ENCODE data around the gene KRTAP12-3. TPM values are rescaled to one million over a fixed set of nuclear protein-coding genes. Genes with fewer than 3 reads are reported as not detected.
A peak's percentile ranks its signal among the peaks of the same experiment; 100 is the strongest.

Gene KRTAP12-3
- polyA plus RNA-seq, 3 donors from 2014 or later = 1.3 TPM; not detected in 2

- H3K9me3 Mint-ChIP-seq = peaks cover 0 to 4% (median 0%) of the 10 kb centered on the region in 6 donors
- DNase-seq = no peak
- H3K27me3 Mint-ChIP-seq (ENCODE audit: low read depth in 3 of 3) = peaks cover 11 to 26% (median 12%) of the 10 kb centered on the region in 3 donors
- H3K27ac Mint-ChIP-seq = peak overlapping the region in 1 of 6 donors; percentile 46
- peaks cover 0 to 3% of the 10 kb centered on the region in 2 donors for H3K4me1 Mint-ChIP-seq
- H3K4me3 Mint-ChIP-seq = no peak overlapping the region
- H3K36me3 Mint-ChIP-seq = peaks cover 0 to 4% (median 0%) of the 10 kb centered on the region in 3 donors
Measured at GRCh38 chr21:44699502-44700001, 41.8 kb downstream of the KRTAP12-3 start.

GRCh38 chr21:44700101-44701022 lies 42.6 kb downstream of the KRTAP12-3 start:
- Mint-ChIP-seq H3K9me3 (peaks cover 0 to 11% (median 4%) of the 10 kb centered on the region in 6 donors), H3K27ac (no peak overlapping the region), H3K4me1 (peaks cover 3 to 5% of the 10 kb centered on the region in 2 donors), H3K36me3 (peaks cover 0 to 4% (median 0%) of the 10 kb centered on the region in 3 donors), H3K4me3 (no peak overlapping the region), H3K27me3 (ENCODE audit: low read depth in 3 of 3) (peaks cover 14 to 34% (median 18%) of the 10 kb centered on the region in 3 donors)
- DNase-seq = no peak

- H3K36me3 Mint-ChIP-seq = peaks cover 0 to 3% (median 1%) of the 10 kb centered on the region in 3 donors
- H3K4me1 Mint-ChIP-seq = peaks cover 8 to 11% of the 10 kb centered on the region in 2 donors
- peaks cover 15 to 39% (median 22%) of the 10 kb centered on the region in 3 donors for H3K27me3 Mint-ChIP-seq (ENCODE audit: low read depth in 3 of 3)
- H3K27ac Mint-ChIP-seq = no peak overlapping the region
- no peak overlapping the region for H3K4me3 Mint-ChIP-seq
- H3K9me3 Mint-ChIP-seq = peaks cover 5 to 17% (median 10%) of the 10 kb centered on the region in 6 donors
- DNase-seq = no peak
Measured at GRCh38 chr21:44701023-44701400, 43.3 kb downstream of the KRTAP12-3 start.

GRCh38 chr21:44701541-44701940 lies 43.8 kb downstream of the KRTAP12-3 start:
- Mint-ChIP-seq H3K36me3 (peaks cover 0 to 3% (median 0%) of the 10 kb centered on the region in 3 donors), H3K4me1 (peaks cover 12 to 13% of the 10 kb centered on the region in 2 donors), H3K4me3 (no peak overlapping the region), H3K27ac (no peak overlapping the region), H3K27me3 (ENCODE audit: low read depth in 3 of 3) (peaks cover 17 to 39% (median 22%) of the 10 kb centered on the region in 3 donors), H3K9me3 (peaks cover 8 to 19% (median 11%) of the 10 kb centered on the region in 6 donors)
- no peak for DNase-seq

- no peak overlapping the region for H3K27ac Mint-ChIP-seq
- H3K27me3 Mint-ChIP-seq (ENCODE audit: low read depth in 3 of 3) = peaks cover 18 to 38% (median 24%) of the 10 kb centered on the region in 3 donors
- H3K36me3 Mint-ChIP-seq = peaks cover 0 to 3% (median 0%) of the 10 kb centered on the region in 3 donors
- H3K4me1 Mint-ChIP-seq = peaks cover 12 to 13% of the 10 kb centered on the region in 2 donors
- H3K4me3 Mint-ChIP-seq = no peak overlapping the region
- peaks cover 8 to 19% (median 11%) of the 10 kb centered on the region in 6 donors for H3K9me3 Mint-ChIP-seq
- no peak for DNase-seq
Measured at GRCh38 chr21:44702111-44702972, 44.6 kb downstream of the KRTAP12-3 start.

- Mint-ChIP-seq H3K27me3 (ENCODE audit: low read depth in 3 of 3) (peaks cover 22 to 38% (median 24%) of the 10 kb centered on the region in 3 donors), H3K4me3 (no peak overlapping the region)
Measured at GRCh38 chr21:44702973-44703730, 45.4 kb downstream of the KRTAP12-3 start.

GRCh38 chr21:44703731-44704635 lies 46.3 kb downstream of the KRTAP12-3 start:
- Mint-ChIP-seq H3K36me3 (peaks cover 0 to 3% (median 0%) of the 10 kb centered on the region in 3 donors), H3K27ac (no peak overlapping the region), H3K4me1 (peaks cover 11 to 13% of the 10 kb centered on the region in 2 donors), H3K4me3 (no peak overlapping the region), H3K9me3 (peaks cover 8 to 19% (median 11%) of the 10 kb centered on the region in 6 donors), H3K27me3 (ENCODE audit: low read depth in 3 of 3) (peaks cover 21 to 34% (median 28%) of the 10 kb centered on the region in 3 donors)
- DNase-seq = no peak

More at GRCh38 chr21:44702973-44703730, 45.4 kb downstream of the KRTAP12-3 start:
- peaks cover 11 to 13% of the 10 kb centered on the region in 2 donors for H3K4me1 Mint-ChIP-seq
- DNase-seq = no peak
- H3K9me3 Mint-ChIP-seq = peaks cover 8 to 19% (median 11%) of the 10 kb centered on the region in 6 donors
- H3K36me3 Mint-ChIP-seq = peaks cover 0 to 3% (median 0%) of the 10 kb centered on the region in 3 donors
- H3K27ac Mint-ChIP-seq = no peak overlapping the region

GRCh38 chr21:44704636-44705001 lies 46.9 kb downstream of the KRTAP12-3 start:
- Mint-ChIP-seq H3K36me3 (peaks cover 0 to 3% (median 0%) of the 10 kb centered on the region in 3 donors), H3K27me3 (ENCODE audit: low read depth in 3 of 3) (peaks cover 23 to 39% (median 32%) of the 10 kb centered on the region in 3 donors), H3K27ac (no peak overlapping the region), H3K4me3 (no peak overlapping the region), H3K4me1 (peaks cover 15% of the 10 kb centered on the region in 2 donors), H3K9me3 (peaks cover 8 to 19% (median 11%) of the 10 kb centered on the region in 6 donors)
- DNase-seq = no peak

GRCh38 chr21:44706026-44706705 lies 48.4 kb downstream of the KRTAP12-3 start:
- no peak for DNase-seq
- peaks cover 19 to 42% (median 38%) of the 10 kb centered on the region in 3 donors for H3K27me3 Mint-ChIP-seq (ENCODE audit: low read depth in 3 of 3)
- H3K36me3 Mint-ChIP-seq = peaks cover 0 to 3% (median 0%) of the 10 kb centered on the region in 3 donors
- H3K27ac Mint-ChIP-seq = no peak overlapping the region
- peaks cover 8 to 19% (median 11%) of the 10 kb centered on the region in 6 donors for H3K9me3 Mint-ChIP-seq
- H3K4me1 Mint-ChIP-seq = peaks cover 18% of the 10 kb centered on the region in 2 donors
- H3K4me3 Mint-ChIP-seq = peak overlapping the region in 4 of 5 donors; percentile 30 to 65 (median 44)

GRCh38 chr21:44706706-44707581 lies 49.2 kb downstream of the KRTAP12-3 start:
- peak overlapping the region in 1 of 5 donors; percentile 65 for H3K4me3 Mint-ChIP-seq
- peaks cover 8 to 19% (median 11%) of the 10 kb centered on the region in 6 donors for H3K9me3 Mint-ChIP-seq

More at GRCh38 chr21:44706706-44707581, 49.2 kb downstream of the KRTAP12-3 start:
- Mint-ChIP-seq H3K4me1 (peaks cover 18% of the 10 kb centered on the region in 2 donors), H3K27ac (no peak overlapping the region), H3K27me3 (ENCODE audit: low read depth in 3 of 3) (peaks cover 19 to 41% (median 40%) of the 10 kb centered on the region in 3 donors), H3K36me3 (peaks cover 0 to 3% (median 0%) of the 10 kb centered on the region in 3 donors)
- DNase-seq = no peak

Data from immature natural killer cell (primary cell).